ENCODE measurements around the gene ELF1. TPM values are rescaled to one million over a fixed set of nuclear protein-coding genes. Genes with fewer than 3 reads are reported as not detected.

ELF1 gene
- total and polyA plus RNA-seq, 7 donors = 7.3 to 28.6 (median 22.4) TPM

GRCh38 chr13:41002606-41003005, 16.5 kb downstream of the ELF1 start:
- H3K4me1 ChIP-seq = peaks cover 36% of the 10 kb centered on the region
- no peaks in the 10 kb centered on the region for H3K27me3 ChIP-seq (ENCODE audit: insufficient read depth in 3 of 3, low read length in 2 of 3)
- no peak overlapping the region for H3K27ac ChIP-seq
- WGBS, 3 donors = 61 to 93% (median 87%) methylated on average over 2 of the region's 2 CpGs
- no peak for DNase-seq
- TF ChIP-seq CTCF (IDR thresholded peaks at IDR 0.05) = no peak
- no peak overlapping the region for H3K4me3 ChIP-seq
- ATAC-seq = no peak
- no peaks in the 10 kb centered on the region for H3K9me3 ChIP-seq
- H3K36me3 ChIP-seq (ENCODE audit: insufficient read depth in 1 of 2, low read depth in 1 of 2) = no peaks in the 10 kb centered on the region
- intact Hi-C loops (cut with DNase I) = no loop called here

- H3K4me3 ChIP-seq = no peak overlapping the region
- H3K27me3 ChIP-seq (ENCODE audit: insufficient read depth in 3 of 3, low read length in 2 of 3) = no peaks in the 10 kb centered on the region
- ATAC-seq (no peak), DNase-seq (no peak)
- intact Hi-C loops (cut with DNase I) = no loop called here
- H3K9me3 ChIP-seq = no peaks in the 10 kb centered on the region
- H3K27ac ChIP-seq = no peak overlapping the region
- H3K36me3 ChIP-seq (ENCODE audit: insufficient read depth in 1 of 2, low read depth in 1 of 2) = no peaks in the 10 kb centered on the region
- peaks cover 28% of the 10 kb centered on the region for H3K4me1 ChIP-seq
- TF ChIP-seq CTCF (IDR thresholded peaks at IDR 0.05) = no peak
- 84 to 93% (median 85%) methylated on average over 5 of the region's 5 CpGs for WGBS, 3 donors
Measured at GRCh38 chr13:41001695-41002094, 17.4 kb downstream of the ELF1 start.

GRCh38 chr13:40999416-40999815, 19.7 kb downstream of the ELF1 start:
- Histone ChIP-seq H3K9me3 (no peaks in the 10 kb centered on the region), H3K27me3 (ENCODE audit: insufficient read depth in 3 of 3, low read length in 2 of 3) (no peaks in the 10 kb centered on the region), H3K4me3 (no peak overlapping the region), H3K4me1 (peaks cover 19% of the 10 kb centered on the region), H3K27ac (no peak overlapping the region), H3K36me3 (ENCODE audit: insufficient read depth in 1 of 2, low read depth in 1 of 2) (no peaks in the 10 kb centered on the region)
- intact Hi-C loops (cut with DNase I) = no loop called here
- TF ChIP-seq CTCF (IDR thresholded peaks at IDR 0.05) = no peak
- DNase-seq (no peak), ATAC-seq (no peak)
- WGBS, 3 donors = 76 to 80% (median 80%) methylated on average over 3 of the region's 3 CpGs

- 90 to 95% (median 90%) methylated on average over 5 of the region's 5 CpGs for WGBS, 3 donors
- Histone ChIP-seq H3K4me1 (peaks cover 6% of the 10 kb centered on the region), H3K4me3 (no peak overlapping the region), H3K27me3 (ENCODE audit: insufficient read depth in 3 of 3, low read length in 2 of 3) (no peaks in the 10 kb centered on the region), H3K9me3 (no peaks in the 10 kb centered on the region), H3K36me3 (ENCODE audit: insufficient read depth in 1 of 2, low read depth in 1 of 2) (no peaks in the 10 kb centered on the region), H3K27ac (no peak overlapping the region)
- DNase-seq = no peak
- no peak for TF ChIP-seq CTCF (IDR thresholded peaks at IDR 0.05)
- intact Hi-C loops (cut with DNase I) = no loop called here
- ATAC-seq = no peak
Measured at GRCh38 chr13:40996426-40997092, 22.6 kb downstream of the ELF1 start.

GRCh38 chr13:40995997-40996396, 23.1 kb downstream of the ELF1 start:
- TF ChIP-seq CTCF (IDR thresholded peaks at IDR 0.05) = no peak
- Histone ChIP-seq H3K27me3 (ENCODE audit: insufficient read depth in 3 of 3, low read length in 2 of 3) (no peaks in the 10 kb centered on the region), H3K4me3 (no peak overlapping the region), H3K4me1 (peaks cover 6% of the 10 kb centered on the region), H3K9me3 (no peaks in the 10 kb centered on the region), H3K36me3 (ENCODE audit: insufficient read depth in 1 of 2, low read depth in 1 of 2) (no peaks in the 10 kb centered on the region), H3K27ac (no peak overlapping the region)
- DNase-seq = no peak
- ATAC-seq = no peak
- intact Hi-C loops (cut with DNase I) = no loop called here

Data from psoas muscle (tissue), 8 donors.